ENCODE data around the gene ETV2. TPM values are rescaled to one million over a fixed set of nuclear protein-coding genes. Genes with fewer than 3 reads are reported as not detected.
"Not testable (repeated sequence)": the region's sequence is repeated elsewhere in the genome, so short reads cannot be mapped to it uniquely, and the experiment has no call there.

Gene ETV2
- total and polyA plus RNA-seq, 2 of the 4 experiments (the other 2 are of a cell fraction), result 1.2 TPM; not detected in 1

DNA sequence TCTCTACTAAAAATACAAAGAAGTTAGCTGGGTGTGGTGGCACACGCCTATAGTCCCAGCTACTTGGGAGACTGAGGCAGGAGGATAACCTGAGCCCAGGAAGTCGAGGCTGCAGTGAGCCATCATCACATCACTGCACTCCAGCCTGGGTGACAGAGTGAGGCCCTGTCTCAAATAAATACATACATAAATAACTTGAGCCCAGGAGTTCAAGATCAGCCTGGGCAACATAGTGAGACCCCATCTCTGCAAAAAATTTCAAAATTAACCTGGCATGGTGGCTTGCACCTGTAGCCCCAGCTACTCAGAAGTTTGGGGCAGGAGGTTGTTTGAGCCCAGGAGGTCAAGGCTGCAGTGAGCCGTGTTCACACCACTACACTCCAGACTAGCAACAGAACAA, 46.5 kb upstream of the ETV2 start:
- POLR2A ChIA-PET (ENCODE audit: unreplicated experiment), result not testable (repeated sequence)

More for the DNA sequence above, 46.5 kb upstream of the ETV2 start:
- H4K8ac ChIP-seq (ENCODE audit: low read depth in 2 of 2, low read length in 2 of 2); H3K9me3 ChIP-seq (ENCODE audit: control insufficient read depth, insufficient read depth, low read length); BruUV-seq (replicated peaks); H3K4me2 ChIP-seq (ENCODE audit: low read depth, low read length); CTCF ChIA-PET; intact Hi-C loops (cut with micrococcal nuclease); H4K91ac ChIP-seq (ENCODE audit: insufficient read depth, low read depth, low read length); H3K4me1 ChIP-seq (ENCODE audit: control insufficient read depth, insufficient read depth, low read length); H2AK9ac ChIP-seq (replicated peaks; ENCODE audit: low read depth, low read length, poor library complexity); H3K36me3 ChIP-seq (ENCODE audit: control insufficient read depth, insufficient read depth, low read length); H2BK5ac ChIP-seq (ENCODE audit: low read depth, low read length, poor library complexity, severe bottlenecking); H2BK120ac ChIP-seq (ENCODE audit: low read depth, low read length); H3K14ac ChIP-seq (replicated peaks; ENCODE audit: low read depth, low read length); DNase-seq; ATAC-seq (ENCODE audit: low read depth); H3K9ac ChIP-seq (ENCODE audit: low read depth, low read length); H2BK15ac ChIP-seq (ENCODE audit: low read depth, low read length); H2BK20ac ChIP-seq (ENCODE audit: low read depth, low read length); H3K56ac ChIP-seq (ENCODE audit: extremely low read depth, insufficient read depth, low read length); H3K27ac ChIP-seq (ENCODE audit: insufficient read depth, low read length); H3K79me1 ChIP-seq (ENCODE audit: low read depth in 1 of 2, low read length in 2 of 2); H3K27me3 ChIP-seq (ENCODE audit: control insufficient read depth, insufficient read depth, low read length); dilution Hi-C loops (cut with HindIII; ENCODE audit: low sequenced_read_pairs, unreplicated experiment); H2AK5ac ChIP-seq (ENCODE audit: low read depth, low read length); H3K18ac ChIP-seq (ENCODE audit: low read depth, low read length); H3K9me1 ChIP-seq (ENCODE audit: insufficient read depth, low read length); H3K4ac ChIP-seq (ENCODE audit: low read depth, low read length); H4K20me1 ChIP-seq (ENCODE audit: insufficient read depth, low read length); H4K5ac ChIP-seq (ENCODE audit: low read depth, low read length); H2AFZ ChIP-seq (replicated peaks; ENCODE audit: low read length, poor library complexity); H3K23ac ChIP-seq (ENCODE audit: low read depth, low read length); H3K4me3 ChIP-seq (ENCODE audit: insufficient read depth, low read depth, low read length): not testable (repeated sequence)
- in situ Hi-C loops (cut with MboI; ENCODE audit: low sequenced_read_pairs), result loop anchor here (25.0 kb wide), 1 partner anchor 258 kb away; the partner anchor contains the start of genes CD22 and FFAR1
- no CpG with 5 or more reads among the region's 3 CpGs for WGBS, 2 experiments (ENCODE audit: extremely low coverage in 2 of 2, insufficient read length in 1 of 2)
